A549 treated with AZD9567 at 1 μM for 4 hours (cell line): ENCODE data around the gene TMPRSS3. TPM values are rescaled to one million over a fixed set of nuclear protein-coding genes. Genes with fewer than 3 reads are reported as not detected.

Source experiments
- total RNA-seq: library from RNA; stranded (reverse); fragments of 200-300 nt; extraction: Qiagen RNA extraction; gene quantifications from 5 replicates; pipeline ENCODE4 v1.2.3, GENCODE V29; 2022; ENCODE audit not compliant: insufficient read depth

Gene TMPRSS3
- 0.11 to 0.41 TPM (median 0.18 TPM) in 4 of 5 replicates, not detected in the other for total RNA-seq

DNA sequence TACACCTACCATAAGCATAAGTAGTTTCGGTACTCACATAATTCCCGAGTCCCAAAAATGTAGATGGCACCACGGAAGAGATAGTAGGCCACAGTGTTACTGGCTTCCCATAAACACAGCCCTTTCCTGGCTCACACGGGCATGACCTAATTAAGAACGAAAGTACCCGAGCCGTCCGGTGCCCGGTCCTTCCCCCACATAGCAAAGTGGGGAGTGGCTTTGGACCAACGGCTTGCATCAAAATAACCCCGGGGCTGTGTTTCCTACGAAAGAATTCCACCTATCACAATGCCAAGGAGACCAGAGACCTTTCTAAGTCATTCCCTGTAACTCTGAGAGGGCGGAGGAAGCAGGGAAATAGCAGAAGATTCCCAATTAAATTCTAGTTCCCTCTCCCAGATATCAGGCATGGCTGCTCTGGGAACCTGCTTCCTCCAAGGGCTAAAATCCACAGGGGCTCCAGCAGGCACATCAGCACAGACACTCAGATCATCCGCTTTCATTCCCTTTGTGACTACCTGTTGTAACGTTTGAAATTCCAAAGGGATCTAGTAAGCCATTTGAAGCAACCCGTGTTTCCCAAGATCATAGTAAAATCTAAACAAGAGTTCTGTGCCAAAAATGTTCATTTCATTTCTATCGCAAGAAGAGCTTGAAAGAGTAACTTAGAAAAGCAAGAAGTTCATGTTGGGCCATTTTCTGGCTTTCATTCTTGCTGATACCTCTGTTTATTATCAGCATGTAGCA, at the start of gene TMPRSS3:
Gene TMPRSS3 (minus strand): TSS at position 148 of the 747 bp plus-strand sequence. CDS start 635 bp downstream, outside the sequence.

DNA sequence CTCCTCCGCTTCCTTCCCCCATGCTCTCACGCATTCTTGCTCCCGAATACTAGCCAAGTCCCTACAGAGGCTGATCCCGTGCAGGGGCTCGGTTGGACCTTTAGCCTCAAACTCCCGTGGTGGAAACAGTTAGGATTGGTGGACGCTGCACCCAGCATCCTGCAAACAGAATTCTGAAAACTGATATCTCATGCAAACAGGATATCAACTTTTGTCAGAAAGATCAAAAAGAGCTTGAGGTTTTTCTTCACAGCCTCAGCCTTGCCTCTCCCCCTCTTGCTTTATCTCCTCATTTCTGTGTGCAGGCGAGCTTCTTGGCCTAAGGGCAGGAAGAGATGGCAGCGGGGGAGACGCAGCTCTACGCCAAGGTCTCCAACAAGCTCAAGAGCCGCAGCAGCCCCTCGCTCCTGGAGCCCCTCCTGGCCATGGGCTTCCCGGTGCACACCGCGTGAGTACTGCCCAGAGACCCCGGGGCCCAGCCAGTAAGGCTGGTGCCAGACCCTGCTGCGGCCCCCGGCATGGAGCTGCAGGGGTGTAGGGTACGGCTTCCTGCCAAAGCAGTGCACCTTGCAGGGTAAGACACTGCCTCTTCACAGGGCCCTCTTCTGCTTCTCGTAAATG, 7.9 kb upstream of the TMPRSS3 start, which contains the start of gene UBASH3A:
Gene UBASH3A (plus strand): TSS at position 292 of the 621 bp plus-strand sequence. CDS start 44 bp downstream, at position 336.

GRCh38 chr21:42366292-42367010, 29.4 kb downstream of the TMPRSS3 start, which contains the start of gene TFF1:
TSS of gene TFF1 (minus strand) at chr21:42366535. CDS start at chr21:42366495, 40 bp downstream.

DNA sequence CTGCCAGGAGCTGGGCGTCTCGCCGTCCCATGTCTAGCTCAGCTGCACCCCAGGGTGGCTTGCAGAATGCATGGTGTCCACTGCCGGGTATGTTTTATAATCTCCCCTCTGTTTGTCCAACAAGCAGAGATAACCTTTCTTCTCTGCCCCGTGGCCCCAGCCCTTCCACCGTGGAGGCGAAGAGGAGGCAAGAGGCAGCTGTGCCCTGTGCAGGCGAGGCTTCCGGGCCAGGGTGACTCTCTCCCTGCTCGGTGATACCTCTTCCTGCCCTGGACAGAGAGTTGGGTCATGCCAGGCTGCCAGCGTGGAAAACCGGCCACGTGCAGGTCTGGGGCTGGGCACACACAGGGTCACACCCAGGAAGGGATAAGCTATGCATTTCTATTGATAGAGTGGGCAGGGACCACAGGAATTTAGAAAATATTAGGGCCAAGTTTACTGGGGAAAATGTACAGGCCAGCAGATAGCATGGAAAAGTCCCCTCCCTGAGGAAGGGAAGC, 44.9 kb downstream of the TMPRSS3 start, which contains the start of gene TFF2:
Gene TFF2 (minus strand): TSS at position 68 of the 500 bp plus-strand sequence. CDS start 37 bp downstream, at position 31.

Other genes starting within 250 kb of the TMPRSS3 start
- 2.3 to 3.3 TPM (median 2.7 TPM) in 5 replicates for gene ABCG1, start 176.9 kb downstream of the TMPRSS3 start, total RNA-seq
- gene TFF3, start 80.6 kb downstream of the TMPRSS3 start, total RNA-seq, result not detected in 5 replicates
- not detected in 5 replicates for gene TFF2, start 45.1 kb downstream of the TMPRSS3 start, total RNA-seq
- 21.0 to 26.7 TPM (median 25.5 TPM) in 5 replicates for gene TFF1, start 29.5 kb downstream of the TMPRSS3 start, total RNA-seq
- gene UBASH3A, start 7.8 kb upstream of the TMPRSS3 start, total RNA-seq, result 0.14 to 0.19 TPM (median 0.16 TPM) in 4 of 5 replicates, not detected in the other
- 0.39 to 0.88 TPM (median 0.60 TPM) in 4 of 5 replicates, not detected in the other for gene RSPH1, start 100.2 kb upstream of the TMPRSS3 start, total RNA-seq
- gene SLC37A1, start 117.8 kb upstream of the TMPRSS3 start, total RNA-seq, result 1.3 to 3.3 TPM (median 2.9 TPM) in 5 replicates